Skeletal muscle tissue (tissue), 4 donors: ENCODE results near the gene FAM120B. TPM values are rescaled to one million over a fixed set of nuclear protein-coding genes. Genes with fewer than 3 reads are reported as not detected.

Source experiments
- H3K27ac ChIP-seq: one replicate; pipeline ENCODE4 v1.7.0; 2013; ENCODE audit warnings: mild to moderate bottlenecking, low read depth, low read length, inconsistent platforms
- H3K27me3 ChIP-seq, 3 donors: one replicate each; pipeline ENCODE4 v1.7.0; 2013; ENCODE audit warnings: low read length in 3 of 3; ENCODE audit not compliant: control insufficient read depth in 3 of 3, insufficient read depth in 3 of 3
- H3K36me3 ChIP-seq, 3 donors: one replicate each; pipeline ENCODE4 v1.7.0; 2013; ENCODE audit warnings: low read length in 3 of 3; ENCODE audit not compliant: control insufficient read depth in 3 of 3, insufficient read depth in 3 of 3
- H3K4me1 ChIP-seq, 3 donors: one replicate each; pipeline ENCODE4 v1.7.0; 2013; ENCODE audit warnings: low read length in 3 of 3, mild to moderate bottlenecking in 3 of 3; ENCODE audit not compliant: control insufficient read depth in 3 of 3, insufficient read depth in 3 of 3
- H3K4me3 ChIP-seq, 3 donors: one replicate each; pipeline ENCODE4 v1.7.0; 2013; ENCODE audit warnings: low read length in 3 of 3
- H3K9ac ChIP-seq, 3 donors: one replicate each; pipeline ENCODE4 v1.7.0; 2013; ENCODE audit warnings: low read length in 3 of 3, mild to moderate bottlenecking in 3 of 3, moderate library complexity in 2 of 3, low read depth in 1 of 3
- H3K9me3 ChIP-seq, 3 donors: one replicate each; pipeline ENCODE4 v1.7.0; 2013; ENCODE audit warnings: low read length in 3 of 3; ENCODE audit not compliant: control insufficient read depth in 3 of 3
- total RNA-seq: library from RNA; depleted of rRNA; stranded (reverse); fragments of >200 nt; gene quantifications from one replicate; pipeline ENCODE4 v1.2.3, GENCODE V29; 2014
- donor health status: Osteomylitis.

FAM120B gene
- total RNA-seq, 1 donor from 2014 or later = 33.9 TPM

GRCh38 chr6:170448751-170449630 is 142.4 kb downstream of the FAM120B start:
- no peaks in the 10 kb centered on the region for H3K27me3 ChIP-seq
- peaks cover 0 to 8% (median 4%) of the 10 kb centered on the region in 3 donors for H3K4me1 ChIP-seq
- no peak overlapping the region for H3K9ac ChIP-seq
- no peak overlapping the region for H3K27ac ChIP-seq
- H3K36me3 ChIP-seq = no peaks in the 10 kb centered on the region
- H3K4me3 ChIP-seq = no peak overlapping the region
- H3K9me3 ChIP-seq = no peaks in the 10 kb centered on the region

DNA sequence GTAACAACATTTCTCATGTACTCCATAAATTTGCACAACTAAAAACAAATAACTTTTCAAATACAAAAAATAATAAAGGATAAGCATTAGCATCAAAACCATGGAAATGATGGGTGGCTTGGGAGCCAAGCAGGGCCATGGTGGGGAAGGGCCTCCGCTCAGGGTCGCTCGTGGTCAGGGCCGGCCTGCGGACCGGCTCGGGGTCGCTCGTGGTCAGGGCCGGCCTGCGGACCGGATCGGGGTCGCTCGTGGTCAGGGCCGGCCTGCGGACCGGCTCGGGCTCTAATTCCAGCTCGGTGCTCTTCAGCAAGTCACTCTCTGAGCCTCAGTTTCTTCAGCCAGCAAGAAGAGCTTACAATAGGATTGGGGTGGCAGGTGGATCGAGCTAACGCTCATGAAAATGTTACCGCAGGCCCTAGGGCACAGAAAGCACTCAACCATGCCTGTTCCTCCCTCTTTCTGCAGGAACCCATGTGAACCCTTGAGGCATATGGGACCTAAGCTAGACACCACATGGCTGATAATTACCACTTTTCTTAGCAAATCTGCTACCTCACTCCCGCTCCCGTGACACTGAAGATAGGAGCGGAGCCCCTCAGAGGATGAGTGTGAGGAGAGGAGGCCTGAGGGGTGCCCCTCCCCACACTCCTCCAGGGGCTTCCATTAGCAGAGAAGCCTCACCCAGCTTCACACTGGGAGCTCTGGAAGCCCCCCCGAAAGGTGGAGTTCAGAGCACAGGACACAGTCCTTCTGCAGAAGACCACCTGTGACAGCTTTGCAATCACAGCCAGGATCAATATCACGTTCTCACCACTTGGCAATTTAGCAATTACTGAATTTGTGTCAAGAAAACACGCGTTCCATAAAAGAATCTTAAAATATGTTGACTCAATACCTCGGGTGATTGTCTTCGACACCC is 143.5 kb downstream of the FAM120B start:
- Histone ChIP-seq H3K36me3 (no peaks in the 10 kb centered on the region), H3K4me3 (no peak overlapping the region), H3K27me3 (no peaks in the 10 kb centered on the region), H3K27ac (no peak overlapping the region), H3K4me1 (peaks cover 0 to 4% (median 2%) of the 10 kb centered on the region in 3 donors), H3K9me3 (no peaks in the 10 kb centered on the region), H3K9ac (no peak overlapping the region)

DNA sequence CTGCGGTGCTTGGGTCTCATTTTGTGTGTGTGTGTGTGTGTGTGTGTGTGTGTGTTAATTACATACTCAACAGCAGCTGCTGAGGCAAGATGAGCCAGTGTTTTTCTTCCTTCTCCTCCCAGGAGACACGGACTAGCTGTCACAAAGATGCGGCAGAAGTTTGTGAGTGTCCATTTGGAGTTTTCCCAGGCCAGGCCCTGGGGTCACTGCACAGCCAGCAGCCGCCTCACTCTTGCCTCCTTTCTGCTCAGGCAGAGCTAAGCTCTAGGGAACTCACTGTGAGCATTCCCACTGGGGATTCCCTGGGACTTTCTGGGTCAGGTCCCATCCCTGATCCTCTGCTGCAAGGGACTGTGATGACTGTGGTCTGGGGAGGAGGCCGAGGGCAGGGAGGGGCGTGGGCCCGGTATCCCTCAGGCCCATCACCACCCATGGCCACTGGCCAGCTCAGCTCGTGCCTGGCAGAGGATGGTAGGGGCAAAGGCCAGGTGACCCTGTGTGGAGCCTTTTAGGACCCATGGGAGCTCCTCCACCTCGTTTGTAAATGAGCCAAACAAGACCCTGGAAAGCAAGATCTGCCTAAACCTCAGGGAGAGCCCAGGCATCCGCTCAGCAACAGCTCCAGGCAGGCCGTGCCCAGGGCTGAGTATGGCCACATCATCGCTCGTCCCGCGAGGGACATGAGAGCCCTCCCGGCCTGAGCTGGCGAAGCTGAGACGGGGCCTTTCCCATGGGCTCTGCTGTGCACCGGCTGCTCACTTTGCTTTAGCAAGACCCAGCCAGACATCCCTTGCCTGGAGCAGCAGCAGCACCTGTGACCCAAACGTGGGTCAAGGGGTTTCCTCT is 144.6 kb downstream of the FAM120B start:
- Histone ChIP-seq H3K4me3 (no peak overlapping the region), H3K36me3 (no peaks in the 10 kb centered on the region), H3K9me3 (no peaks in the 10 kb centered on the region), H3K27ac (no peak overlapping the region), H3K9ac (no peak overlapping the region), H3K4me1 (no peaks in the 10 kb centered on the region), H3K27me3 (no peaks in the 10 kb centered on the region)

GRCh38 chr6:170451762-170452651 is 145.4 kb downstream of the FAM120B start:
- H3K9ac ChIP-seq = no peak overlapping the region
- H3K36me3 ChIP-seq = no peaks in the 10 kb centered on the region
- H3K27me3 ChIP-seq = no peaks in the 10 kb centered on the region
- H3K4me3 ChIP-seq = no peak overlapping the region
- H3K27ac ChIP-seq = no peak overlapping the region
- H3K9me3 ChIP-seq = no peaks in the 10 kb centered on the region
- no peaks in the 10 kb centered on the region for H3K4me1 ChIP-seq

DNA sequence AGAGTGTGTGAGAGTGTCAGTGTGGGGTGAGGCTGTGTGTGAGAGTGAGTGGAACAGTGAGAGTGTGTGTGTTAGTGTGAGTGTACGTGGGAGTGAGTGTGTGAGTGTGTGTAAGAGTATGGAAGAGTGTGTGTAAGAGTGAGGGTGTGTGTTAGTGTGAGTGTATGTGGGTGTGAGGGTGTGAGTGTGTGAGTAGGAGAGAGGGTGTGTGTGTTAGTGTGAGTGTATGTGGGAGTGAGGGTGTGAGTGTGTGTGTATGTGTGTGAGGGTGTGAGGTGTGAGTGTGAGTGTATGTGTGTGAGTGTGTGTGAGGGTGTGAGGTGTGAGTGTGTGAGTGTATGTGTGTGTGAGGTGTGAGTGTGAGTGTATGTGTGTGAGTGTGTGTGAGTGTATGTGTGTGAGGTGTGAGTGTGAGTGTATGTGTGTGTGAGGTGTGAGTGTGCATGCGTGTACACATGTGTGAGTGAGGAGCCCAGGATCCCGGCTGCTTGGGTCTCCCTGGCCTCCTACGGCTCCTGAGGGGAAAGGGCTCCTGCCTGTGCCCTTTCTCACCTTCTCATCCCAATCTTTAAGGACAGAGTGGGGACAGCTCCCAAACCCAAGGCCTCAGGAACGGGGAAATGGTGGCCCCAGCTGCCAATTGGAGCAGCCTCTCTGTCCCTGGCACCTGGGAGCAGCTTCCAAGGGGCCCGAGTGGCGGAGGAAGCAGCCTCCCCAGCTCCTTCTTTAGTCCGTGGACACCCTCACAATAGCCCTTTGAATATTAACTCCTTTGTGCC is 146.4 kb downstream of the FAM120B start:
- Histone ChIP-seq H3K27ac (no peak overlapping the region), H3K9me3 (no peaks in the 10 kb centered on the region), H3K27me3 (no peaks in the 10 kb centered on the region), H3K36me3 (no peaks in the 10 kb centered on the region), H3K4me3 (no peak overlapping the region), H3K4me1 (no peaks in the 10 kb centered on the region), H3K9ac (no peak overlapping the region)

- H3K27me3 ChIP-seq = no peaks in the 10 kb centered on the region
- H3K9me3 ChIP-seq = no peaks in the 10 kb centered on the region
- no peak overlapping the region for H3K9ac ChIP-seq
- no peaks in the 10 kb centered on the region for H3K4me1 ChIP-seq
- no peak overlapping the region for H3K27ac ChIP-seq
- H3K4me3 ChIP-seq = no peak overlapping the region
- H3K36me3 ChIP-seq = no peaks in the 10 kb centered on the region
Observed at GRCh38 chr6:170453586-170454511, 147.3 kb downstream of the FAM120B start.

GRCh38 chr6:170454512-170455285 is 148.1 kb downstream of the FAM120B start:
- Histone ChIP-seq H3K9ac (no peak overlapping the region), H3K9me3 (no peaks in the 10 kb centered on the region), H3K36me3 (no peaks in the 10 kb centered on the region), H3K4me3 (no peak overlapping the region), H3K4me1 (peaks cover 0 to 2% (median 2%) of the 10 kb centered on the region in 3 donors), H3K27ac (no peak overlapping the region), H3K27me3 (no peaks in the 10 kb centered on the region)
